ENCODE results near the gene PARD3.

PARD3 gene

GRCh38 chr10:34320265-34320664 lies 494.8 kb downstream of the PARD3 start:
- no peak for DNase-seq

GRCh38 chr10:34319197-34319846 lies 495.8 kb downstream of the PARD3 start:
- no peak for DNase-seq

GRCh38 chr10:34316154-34316553 lies 498.9 kb downstream of the PARD3 start:
- DNase-seq: no peak

GRCh38 chr10:34314457-34314856 lies 500.6 kb downstream of the PARD3 start:
- DNase-seq: no peak

- no peak for DNase-seq
These were observed 501.2 kb downstream of the PARD3 start for GRCh38 chr10:34313888-34314287.

GRCh38 chr10:34313353-34313752 lies 501.7 kb downstream of the PARD3 start:
- no peak for DNase-seq

GRCh38 chr10:34311679-34312078 lies 503.4 kb downstream of the PARD3 start:
- no peak for DNase-seq

GRCh38 chr10:34310234-34310633 lies 504.9 kb downstream of the PARD3 start:
- DNase-seq: no peak

GRCh38 chr10:34305189-34305588 lies 509.9 kb downstream of the PARD3 start:
- DNase-seq: no peak

GRCh38 chr10:34303022-34303421 lies 512.1 kb downstream of the PARD3 start:
- no peak for DNase-seq

GRCh38 chr10:34299105-34299611 lies 515.9 kb downstream of the PARD3 start:
- DNase-seq: peak in 23 of 56 donors; percentile 0 to 59 (median 15)

- DNase-seq: no peak
These were observed 516.7 kb downstream of the PARD3 start for GRCh38 chr10:34298346-34298818.

- no peak for DNase-seq
These were observed 517.4 kb downstream of the PARD3 start for GRCh38 chr10:34297541-34298345.

GRCh38 chr10:34295142-34295548 lies 520.0 kb downstream of the PARD3 start:
- no peak for DNase-seq

GRCh38 chr10:34294137-34294536 lies 521.0 kb downstream of the PARD3 start:
- DNase-seq: no peak

GRCh38 chr10:34292675-34293074 lies 522.4 kb downstream of the PARD3 start:
- DNase-seq: no peak

GRCh38 chr10:34292194-34292565 lies 522.9 kb downstream of the PARD3 start:
- DNase-seq: no peak

GRCh38 chr10:34291466-34292193 lies 523.5 kb downstream of the PARD3 start:
- no peak for DNase-seq

- no peak for DNase-seq
These were observed 524.5 kb downstream of the PARD3 start for GRCh38 chr10:34290412-34291081.

- no peak for DNase-seq
These were observed 526.5 kb downstream of the PARD3 start for GRCh38 chr10:34288634-34289033.

- DNase-seq: no peak
These were observed 528.9 kb downstream of the PARD3 start for GRCh38 chr10:34286136-34286739.

Data from amygdala (tissue), 56 donors.